MM.1S (cell line): ENCODE measurements around the gene IQCK.

Experiments
- CTCF ChIP-seq: fragments of 300-600 bp; sonication (generic); IDR thresholded peaks from 2 replicates; pipeline ENCODE4 v1.5.1; 2016; ENCODE audit warnings: antibody characterized with exemption, low read length, mixed read lengths
- EZH2 ChIP-seq: fragments of 300-600 bp; sonication (generic); optimal IDR thresholded peaks from 2 replicates; pipeline ENCODE3; 2017; ENCODE audit warnings: low read depth, mild to moderate bottlenecking, antibody characterized with exemption, low read length, mixed read lengths
- EZH2phosphoT487 ChIP-seq: fragments of 300-600 bp; sonication (generic); IDR thresholded peaks from 2 replicates; pipeline ENCODE4 v1.6.1; 2018; ENCODE audit warnings: antibody characterized with exemption, low read length

- TF ChIP-seq CTCF = no peak
- TF ChIP-seq EZH2 = no peak
- no peak for TF ChIP-seq EZH2phosphoT487
Observed at GRCh38 chr16:19737306-19738038, 19.4 kb downstream of the IQCK start.
